H9 (cell line): ENCODE measurements around the gene TBC1D22A. TPM values are rescaled to one million over a fixed set of nuclear protein-coding genes. Genes with fewer than 3 reads are reported as not detected.

Experiments used
- DNase-seq: peaks from one replicate; pipeline ENCODE4 v3.0.0-alpha.2; 2017
- H2AFZ ChIP-seq: one replicate; pipeline ENCODE4 v1.6.1; 2013; ENCODE audit warnings: mild to moderate bottlenecking, low read length, control low read depth, moderate library complexity
- H2AK5ac ChIP-seq: 2 replicates; pipeline ENCODE4 v1.6.1; 2013; ENCODE audit warnings: low read length, control low read depth, mixed read lengths; ENCODE audit not compliant: insufficient read length
- H2BK120ac ChIP-seq: one replicate; pipeline ENCODE4 v1.6.1; 2013; ENCODE audit warnings: low read depth, mild to moderate bottlenecking, low read length, control low read depth, inconsistent platforms; ENCODE audit not compliant: poor library complexity, severe bottlenecking
- H2BK12ac ChIP-seq: 2 replicates; pipeline ENCODE4 v1.6.1; 2013; ENCODE audit warnings: low read length, control low read depth, mixed read lengths, low read depth; ENCODE audit not compliant: insufficient read length
- H2BK15ac ChIP-seq: 2 replicates; pipeline ENCODE4 v1.6.1; 2013; ENCODE audit warnings: low read depth, low read length, control low read depth
- H2BK20ac ChIP-seq: one replicate; pipeline ENCODE4 v1.6.1; 2013; ENCODE audit warnings: low read depth, mild to moderate bottlenecking, low read length, control low read depth, inconsistent platforms; ENCODE audit not compliant: poor library complexity, severe bottlenecking
- H2BK5ac ChIP-seq: 2 replicates; pipeline ENCODE4 v1.6.1; 2013; ENCODE audit warnings: low read length, control low read depth, mixed read lengths; ENCODE audit not compliant: insufficient read length
- H3K14ac ChIP-seq: 2 replicates; pipeline ENCODE4 v1.6.1; 2013; ENCODE audit warnings: low read length, control low read depth; ENCODE audit not compliant: insufficient read depth
- H3K18ac ChIP-seq: 2 replicates; pipeline ENCODE4 v1.6.1; 2013; ENCODE audit warnings: low read depth, mild to moderate bottlenecking, mixed read lengths, low read length, control low read depth; ENCODE audit not compliant: insufficient read length
- H3K23ac ChIP-seq: 2 replicates; pipeline ENCODE4 v1.6.1; 2013; ENCODE audit warnings: low read length, control low read depth, mixed read lengths, low read depth; ENCODE audit not compliant: insufficient read length
- H3K23me2 ChIP-seq: 2 replicates; pipeline ENCODE4 v1.6.1; 2013; ENCODE audit warnings: low read depth, mild to moderate bottlenecking, mixed read lengths, low read length, control low read depth; ENCODE audit not compliant: insufficient read length, poor library complexity, severe bottlenecking
- H3K27ac ChIP-seq: 2 replicates; pipeline ENCODE4 v1.5.1; 2013; ENCODE audit warnings: low read length, control low read depth, mixed read lengths, low read depth; ENCODE audit not compliant: insufficient read length
- H3K27me3 ChIP-seq: 2 replicates; pipeline ENCODE4 v1.6.1; 2013; ENCODE audit warnings: low read length, control low read depth, inconsistent platforms; ENCODE audit not compliant: insufficient read depth
- H3K4ac ChIP-seq: 2 replicates; pipeline ENCODE4 v1.6.1; 2013; ENCODE audit warnings: low read depth, mild to moderate bottlenecking, control low read depth, inconsistent platforms, low read length, moderate library complexity
- H3K4me1 ChIP-seq: 2 replicates; pipeline ENCODE4 v1.6.1; 2013; ENCODE audit warnings: low read length, control low read depth, inconsistent platforms; ENCODE audit not compliant: insufficient read depth
- H3K4me2 ChIP-seq: 2 replicates; pipeline ENCODE4 v1.6.1; 2013; ENCODE audit warnings: low read length, control low read depth, mixed read lengths; ENCODE audit not compliant: insufficient read length, insufficient read depth
- H3K56ac ChIP-seq: 2 replicates; pipeline ENCODE4 v1.6.1; 2013; ENCODE audit warnings: low read depth, mild to moderate bottlenecking, mixed read lengths, low read length, control low read depth; ENCODE audit not compliant: insufficient read length
- H3K79me1 ChIP-seq: 2 replicates; pipeline ENCODE4 v1.6.1; 2013; ENCODE audit warnings: low read depth, mild to moderate bottlenecking, moderate library complexity, low read length, control low read depth, inconsistent platforms; ENCODE audit not compliant: insufficient read depth, poor library complexity, severe bottlenecking
- H3K79me2 ChIP-seq: 2 replicates; pipeline ENCODE4 v1.6.1; 2013; ENCODE audit warnings: low read length, control low read depth, inconsistent platforms; ENCODE audit not compliant: insufficient read depth
- H3K9ac ChIP-seq: 2 replicates; pipeline ENCODE4 v1.6.1; 2013; ENCODE audit warnings: low read length, control low read depth, mixed read lengths; ENCODE audit not compliant: insufficient read length; ENCODE audit errors: extremely low read depth
- H3K9me3 ChIP-seq: one replicate; pipeline ENCODE4 v1.6.1; 2013; ENCODE audit warnings: low read depth, low read length, inconsistent platforms; ENCODE audit not compliant: control insufficient read depth
- H3T11ph ChIP-seq: one replicate; pipeline ENCODE4 v1.6.1; 2013; ENCODE audit warnings: mild to moderate bottlenecking, low read length, control low read depth, inconsistent platforms
- H4K20me1 ChIP-seq: one replicate; pipeline ENCODE4 v1.6.1; 2013; ENCODE audit not compliant: control insufficient read depth, insufficient read length, insufficient read depth
- H4K5ac ChIP-seq: 2 replicates; pipeline ENCODE4 v1.6.1; 2013; ENCODE audit warnings: low read depth, mild to moderate bottlenecking, mixed read lengths, low read length, control low read depth; ENCODE audit not compliant: insufficient read length
- H4K8ac ChIP-seq: replicated peaks from 2 replicates; pipeline ENCODE4 v1.6.1; 2013; ENCODE audit warnings: low read length, control low read depth, mixed read lengths, low read depth; ENCODE audit not compliant: insufficient read length
- H4K91ac ChIP-seq: 2 replicates; pipeline ENCODE4 v1.6.1; 2013; ENCODE audit warnings: low read depth, mild to moderate bottlenecking, moderate library complexity, mixed read lengths, low read length, control low read depth; ENCODE audit not compliant: insufficient read length
- H3K27ac Mint-ChIP-seq, 3 experiments: 2 replicates in 2 of 3; 3 replicates in 1 of 3; pipeline ENCODE4 v1.8.0; 2020 to 2021; ENCODE audit warnings: mixed read lengths in 3 of 3, mild to moderate bottlenecking in 1 of 3, moderate library complexity in 1 of 3
- H3K27me3 Mint-ChIP-seq: 2 replicates; pipeline ENCODE4 v1.8.0; 2021; ENCODE audit warnings: low read depth, mild to moderate bottlenecking, moderate library complexity, mixed read lengths
- H3K36me3 Mint-ChIP-seq, 3 experiments: 2 replicates in 2 of 3; 3 replicates in 1 of 3; pipeline ENCODE4 v1.8.0; 2020 to 2021; ENCODE audit warnings: low read depth in 3 of 3, mixed read lengths in 3 of 3; ENCODE audit not compliant: insufficient read depth in 1 of 3
- H3K4me1 Mint-ChIP-seq, 2 experiments: 2 replicates each; pipeline ENCODE4 v1.8.0; 2020; ENCODE audit warnings: mixed read lengths in 2 of 2
- H3K4me3 Mint-ChIP-seq, 2 experiments: 2 replicates in 1 of 2; 3 replicates in 1 of 2; pipeline ENCODE4 v1.8.0; 2020 to 2021; ENCODE audit warnings: mild to moderate bottlenecking in 2 of 2, mixed read lengths in 2 of 2, moderate library complexity in 1 of 2
- H3K9me3 Mint-ChIP-seq, 2 experiments: 2 replicates in 1 of 2; 3 replicates in 1 of 2; pipeline ENCODE4 v1.8.0; 2020; ENCODE audit warnings: mild to moderate bottlenecking in 2 of 2, mixed read lengths in 2 of 2, moderate library complexity in 1 of 2
- WGBS: extraction: QIAGEN DNeasy Blood & Tissue Kit; methylation state at CpG from one replicate; pipeline ENCODE4 v1.1.7; 2013; ENCODE audit warnings: missing lambda C conversion rate, low lambda C conversion rate, mixed read lengths; ENCODE audit not compliant: insufficient read length; ENCODE audit errors: extremely low coverage; 5-methylcytosine and 5-hydroxymethylcytosine counted together
- total RNA-seq: library from RNA; stranded (reverse); gene quantifications from 2 replicates; pipeline ENCODE4 v1.2.1, GENCODE V29; 2021
- TF ChIP-seq, protein P1 (sequence below): fragments of 200-600 bp; sonication (generic); conservative IDR thresholded peaks from 3 replicates; pipeline ENCODE4 v1.8.0; 2021; ENCODE audit warnings: antibody characterized with exemption, mild to moderate bottlenecking

The TBC1D22A gene
- total RNA-seq, 1 experiment from 2014 or later: 20.8 TPM

DNA sequence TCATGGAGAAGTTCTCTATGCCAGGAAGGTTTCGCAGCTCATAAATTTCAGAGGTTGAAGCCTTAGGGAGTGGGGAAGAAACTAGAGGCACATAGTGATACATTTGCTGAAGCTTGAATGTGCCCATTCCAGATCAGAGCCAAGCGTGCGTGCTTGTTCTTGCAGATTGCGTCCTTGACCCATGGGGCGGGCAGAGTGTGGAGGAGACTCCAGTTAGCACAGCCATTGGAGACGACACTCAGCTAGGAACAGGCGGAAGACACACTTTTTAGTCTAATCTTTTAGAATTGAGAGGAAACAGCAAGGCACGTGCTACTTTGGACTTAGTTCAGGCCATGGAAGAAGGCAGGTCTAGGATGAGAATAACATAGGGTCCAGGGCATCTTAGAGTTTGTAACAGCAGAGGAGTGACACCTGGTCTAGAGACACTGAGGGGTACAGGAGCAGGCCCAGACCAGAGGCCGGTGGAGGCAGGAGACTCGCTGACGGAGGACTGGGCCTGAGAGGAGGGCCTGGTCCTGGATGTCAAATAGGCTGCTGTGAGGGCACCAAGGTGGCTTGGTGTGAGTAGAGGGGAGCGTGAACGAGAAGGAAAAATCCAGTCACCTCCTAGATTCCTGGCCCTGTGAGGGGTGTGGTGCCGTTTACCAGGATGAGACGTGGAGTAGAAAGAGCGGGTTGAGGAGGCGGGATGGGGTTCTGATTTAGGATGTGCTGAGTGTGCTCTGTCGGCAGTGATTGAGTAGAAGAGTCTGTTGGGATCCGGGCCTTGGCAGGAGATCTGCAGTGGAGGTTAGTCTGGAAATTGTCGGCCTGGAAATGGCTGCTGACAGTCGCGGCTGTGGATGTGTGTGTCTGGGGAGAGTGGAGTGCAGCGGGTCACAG is 154.7 kb downstream of the TBC1D22A start:
- Histone ChIP-seq H4K20me1 (no peaks in the 10 kb centered on the region), H3K23ac (no peak overlapping the region), H3K14ac (peak overlapping the region; percentile 30; the same call in 1 of the 2 replicates), H3K4me2 (no peak overlapping the region), H3K4me1 (no peaks in the 10 kb centered on the region), H2BK12ac (no peak overlapping the region), H4K91ac (no peak overlapping the region), H3K79me1 (no peaks in the 10 kb centered on the region), H2AFZ (no peak overlapping the region), H3K23me2 (no peaks in the 10 kb centered on the region), H3T11ph (no peak overlapping the region), H3K56ac (no peak overlapping the region), H3K4ac (no peak overlapping the region), H2AK5ac (no peak overlapping the region), H2BK20ac (no peak overlapping the region), H4K8ac (no peak overlapping the region), H2BK120ac (no peak overlapping the region), H3K9me3 (no peaks in the 10 kb centered on the region), H3K27ac (no peak overlapping the region), H3K79me2 (no peaks in the 10 kb centered on the region), H4K5ac (no peak overlapping the region), H3K18ac (no peak overlapping the region), H2BK15ac (no peak overlapping the region), H2BK5ac (no peak overlapping the region), H3K27me3 (no peaks in the 10 kb centered on the region), H3K9ac (no peak overlapping the region)
- H3K4me1 Mint-ChIP-seq: no peaks in the 10 kb centered on the region
- DNase-seq: no peak
- no peak overlapping the region for H3K4me3 Mint-ChIP-seq
- H3K27ac Mint-ChIP-seq: peak overlapping the region in 2 of 3 experiments; percentile 2 to 76; a peak in 5 of 7 replicates
- peaks cover 8 to 37% (median 13%) of the 10 kb centered on the region in 3 experiments; a peak in 5 of 7 replicates for H3K36me3 Mint-ChIP-seq
- no CpG with 5 or more reads among the region's 23 CpGs for WGBS
- peaks cover 0 to 8% of the 10 kb centered on the region in 2 experiments; a peak in 3 of 5 replicates for H3K9me3 Mint-ChIP-seq
- no peaks in the 10 kb centered on the region for H3K27me3 Mint-ChIP-seq
- TF ChIP-seq, protein P1, sequence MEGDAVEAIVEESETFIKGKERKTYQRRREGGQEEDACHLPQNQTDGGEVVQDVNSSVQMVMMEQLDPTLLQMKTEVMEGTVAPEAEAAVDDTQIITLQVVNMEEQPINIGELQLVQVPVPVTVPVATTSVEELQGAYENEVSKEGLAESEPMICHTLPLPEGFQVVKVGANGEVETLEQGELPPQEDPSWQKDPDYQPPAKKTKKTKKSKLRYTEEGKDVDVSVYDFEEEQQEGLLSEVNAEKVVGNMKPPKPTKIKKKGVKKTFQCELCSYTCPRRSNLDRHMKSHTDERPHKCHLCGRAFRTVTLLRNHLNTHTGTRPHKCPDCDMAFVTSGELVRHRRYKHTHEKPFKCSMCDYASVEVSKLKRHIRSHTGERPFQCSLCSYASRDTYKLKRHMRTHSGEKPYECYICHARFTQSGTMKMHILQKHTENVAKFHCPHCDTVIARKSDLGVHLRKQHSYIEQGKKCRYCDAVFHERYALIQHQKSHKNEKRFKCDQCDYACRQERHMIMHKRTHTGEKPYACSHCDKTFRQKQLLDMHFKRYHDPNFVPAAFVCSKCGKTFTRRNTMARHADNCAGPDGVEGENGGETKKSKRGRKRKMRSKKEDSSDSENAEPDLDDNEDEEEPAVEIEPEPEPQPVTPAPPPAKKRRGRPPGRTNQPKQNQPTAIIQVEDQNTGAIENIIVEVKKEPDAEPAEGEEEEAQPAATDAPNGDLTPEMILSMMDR: no peak
